GM12874 (cell line): Measurements from ENCODE around the gene SLC15A1.

ENCODE experiments used
- TF ChIP-seq, protein P1 (sequence below): IDR thresholded peaks from 2 replicates; pipeline ENCODE4 v1.5.1; 2011; ENCODE audit warnings: low read depth, mild to moderate bottlenecking, control low read depth, low read length, moderate library complexity; ENCODE audit not compliant: insufficient read depth

Gene SLC15A1

GRCh38 chr13:98749501-98749900, 3.0 kb downstream of the SLC15A1 start:
- TF ChIP-seq, protein P1, sequence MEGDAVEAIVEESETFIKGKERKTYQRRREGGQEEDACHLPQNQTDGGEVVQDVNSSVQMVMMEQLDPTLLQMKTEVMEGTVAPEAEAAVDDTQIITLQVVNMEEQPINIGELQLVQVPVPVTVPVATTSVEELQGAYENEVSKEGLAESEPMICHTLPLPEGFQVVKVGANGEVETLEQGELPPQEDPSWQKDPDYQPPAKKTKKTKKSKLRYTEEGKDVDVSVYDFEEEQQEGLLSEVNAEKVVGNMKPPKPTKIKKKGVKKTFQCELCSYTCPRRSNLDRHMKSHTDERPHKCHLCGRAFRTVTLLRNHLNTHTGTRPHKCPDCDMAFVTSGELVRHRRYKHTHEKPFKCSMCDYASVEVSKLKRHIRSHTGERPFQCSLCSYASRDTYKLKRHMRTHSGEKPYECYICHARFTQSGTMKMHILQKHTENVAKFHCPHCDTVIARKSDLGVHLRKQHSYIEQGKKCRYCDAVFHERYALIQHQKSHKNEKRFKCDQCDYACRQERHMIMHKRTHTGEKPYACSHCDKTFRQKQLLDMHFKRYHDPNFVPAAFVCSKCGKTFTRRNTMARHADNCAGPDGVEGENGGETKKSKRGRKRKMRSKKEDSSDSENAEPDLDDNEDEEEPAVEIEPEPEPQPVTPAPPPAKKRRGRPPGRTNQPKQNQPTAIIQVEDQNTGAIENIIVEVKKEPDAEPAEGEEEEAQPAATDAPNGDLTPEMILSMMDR: no peak

DNA sequence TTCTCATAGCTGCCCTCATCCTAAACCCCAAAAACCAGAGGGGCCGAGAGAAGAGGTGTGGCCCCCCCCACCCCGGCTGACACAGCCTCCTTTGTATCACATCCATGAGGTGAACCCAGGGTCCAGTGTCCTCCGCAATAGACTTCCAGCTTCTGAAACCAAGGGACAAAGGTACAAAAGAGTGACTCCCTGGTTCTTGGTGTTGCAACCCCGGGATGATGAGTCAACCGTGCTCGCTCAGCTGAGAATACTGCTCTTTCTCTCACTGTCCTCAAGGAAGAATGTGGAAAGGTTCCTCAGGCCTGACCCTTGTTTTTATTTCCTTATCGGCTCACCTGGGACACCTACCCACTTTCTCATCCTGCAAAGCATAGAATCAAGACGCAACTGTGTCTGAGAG, 5.5 kb downstream of the SLC15A1 start:
- TF ChIP-seq, protein P1: no peak

DNA sequence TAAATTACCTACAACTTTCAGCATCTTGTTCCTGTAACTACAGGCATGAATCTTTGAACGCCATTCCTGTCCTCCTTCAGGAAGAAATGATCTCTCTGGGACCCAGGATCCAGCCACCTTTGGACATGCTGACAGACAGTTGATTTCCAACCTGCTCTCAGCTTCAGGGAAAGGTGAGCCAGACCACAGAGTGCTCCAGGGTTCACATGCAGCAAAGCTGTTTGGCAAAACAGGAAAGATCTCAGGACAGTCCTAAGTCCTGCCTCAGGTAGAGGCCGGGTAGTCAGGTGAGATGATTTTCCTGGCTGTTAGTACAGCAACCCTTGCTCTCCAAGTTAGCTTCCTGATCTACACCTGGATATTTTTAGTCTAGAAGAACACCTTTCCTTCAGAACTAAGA, 9.1 kb downstream of the SLC15A1 start:
- TF ChIP-seq, protein P1: no peak

- TF ChIP-seq, protein P1: no peak
Measured at GRCh38 chr13:98742961-98743360, 9.5 kb downstream of the SLC15A1 start.

DNA sequence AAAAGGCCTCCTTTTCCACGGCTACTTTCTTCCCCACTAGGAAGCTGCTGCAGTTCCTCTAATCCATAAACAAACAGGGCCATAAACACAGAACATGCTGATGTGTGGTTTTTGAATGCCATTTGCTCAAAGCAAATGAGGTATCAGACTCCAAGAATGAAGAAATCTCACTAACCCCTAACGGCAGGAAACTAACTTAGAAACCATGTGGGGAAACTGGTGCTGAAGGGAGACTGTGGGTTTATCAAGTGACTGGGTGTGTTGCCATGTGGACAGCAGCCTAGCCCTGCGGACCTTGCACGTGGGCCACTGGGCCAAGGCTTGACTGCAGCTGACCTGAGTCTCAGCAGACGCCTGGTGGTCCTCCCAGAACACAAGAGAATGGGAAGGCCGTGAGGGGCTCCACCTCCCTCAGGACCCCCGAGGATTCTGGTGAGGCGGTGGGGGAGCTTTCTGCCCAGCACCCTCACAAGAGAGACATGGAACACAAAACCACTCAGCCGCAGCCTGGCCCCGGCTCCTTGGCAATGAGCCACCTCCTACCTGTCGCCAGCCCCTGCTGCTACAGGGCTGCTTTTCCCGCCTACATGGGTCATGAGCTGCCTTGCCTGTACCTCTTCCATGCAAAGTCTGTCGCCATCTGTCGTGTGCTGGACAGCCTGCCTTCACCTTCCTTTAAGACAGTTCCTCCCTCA, 10.6 kb downstream of the SLC15A1 start:
- TF ChIP-seq, protein P1: no peak

- TF ChIP-seq, protein P1: no peak
Measured at GRCh38 chr13:98740131-98740530, 12.3 kb downstream of the SLC15A1 start.

DNA sequence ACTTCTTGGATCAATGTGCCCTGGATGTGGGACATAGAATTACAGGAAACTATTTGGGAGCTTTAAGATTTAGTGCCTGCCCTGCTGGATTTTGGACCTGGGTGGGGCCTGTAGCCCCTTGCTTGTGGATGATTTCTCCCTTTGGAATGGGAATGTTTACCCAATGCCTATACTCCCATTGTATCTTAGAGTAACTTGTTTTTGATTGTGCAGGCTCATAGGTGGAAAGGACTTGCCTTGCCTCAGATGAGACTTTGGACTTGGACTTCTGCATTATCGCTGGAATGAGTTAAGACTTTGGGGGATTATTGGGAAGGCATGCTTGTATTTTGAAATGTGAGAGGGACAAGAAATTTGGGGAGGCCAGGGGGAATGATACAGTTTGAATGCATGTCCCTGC, 13.5 kb downstream of the SLC15A1 start:
- TF ChIP-seq, protein P1: no peak
